ENCODE results near the gene PDE7B.

PDE7B gene

GRCh38 chr6:135895231-135895911 is 43.9 kb downstream of the PDE7B start:
- no peak for DNase-seq

- DNase-seq = no peak
These were observed 45.6 kb downstream of the PDE7B start for GRCh38 chr6:135897087-135897486.

DNA sequence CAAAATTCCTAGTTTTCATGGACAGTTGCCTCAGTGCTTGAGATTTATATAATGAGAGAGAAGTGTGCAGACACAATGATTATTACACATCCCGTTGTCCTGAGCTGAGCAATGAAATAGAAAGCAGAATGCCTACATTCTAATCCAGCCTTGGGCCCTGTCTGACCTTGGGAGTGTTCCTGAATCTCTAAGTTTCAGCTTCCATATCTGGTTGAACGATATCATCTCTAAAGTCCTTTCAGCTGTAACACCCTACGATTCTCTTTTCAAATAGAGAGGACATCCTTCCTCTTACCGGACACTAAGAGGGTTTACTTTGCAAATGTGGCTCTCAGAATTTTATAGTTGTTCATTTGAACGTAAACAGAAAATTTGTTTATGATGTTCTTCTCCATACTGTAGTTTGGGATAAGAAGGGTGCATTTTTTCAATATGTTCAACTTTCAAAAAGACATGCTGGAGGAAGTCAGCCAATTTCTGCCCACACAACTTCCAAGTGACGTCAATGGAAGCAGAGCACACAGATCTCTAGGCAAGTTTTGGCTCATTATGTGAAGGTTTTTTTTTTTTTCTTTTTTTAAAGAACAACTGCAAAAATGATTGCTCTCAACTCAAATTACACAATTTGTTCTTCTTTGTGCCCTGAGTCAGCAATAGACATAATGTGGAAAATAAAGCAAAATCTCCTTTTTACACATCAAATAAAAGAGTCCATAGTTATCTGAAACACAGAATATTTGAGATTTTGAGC is 50.4 kb downstream of the PDE7B start:
- DNase-seq = no peak

GRCh38 chr6:135902756-135903331 is 51.3 kb downstream of the PDE7B start:
- DNase-seq = no peak

GRCh38 chr6:135904666-135905065 is 53.2 kb downstream of the PDE7B start:
- no peak for DNase-seq

- no peak for DNase-seq
These were observed 54.3 kb downstream of the PDE7B start for GRCh38 chr6:135905604-135906300.

DNA sequence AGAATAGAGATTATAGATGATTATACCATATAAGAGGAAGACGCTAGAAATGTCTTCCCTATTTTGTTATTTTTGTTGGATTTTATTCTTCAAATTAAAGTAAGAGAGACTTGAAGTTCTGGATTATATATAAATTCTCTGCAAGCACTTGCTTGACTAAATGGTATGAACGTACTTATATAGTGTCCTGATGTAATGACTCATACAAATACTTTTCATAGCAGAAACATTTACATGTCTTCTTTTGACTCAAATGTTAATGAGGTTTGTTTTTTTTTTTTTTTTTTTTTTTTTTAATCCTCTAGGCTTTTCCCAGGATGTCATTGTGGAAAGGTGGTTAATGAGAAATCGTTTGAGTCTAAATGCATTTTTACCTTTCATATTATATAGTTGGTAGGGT is 55.0 kb downstream of the PDE7B start:
- no peak for DNase-seq

DNA sequence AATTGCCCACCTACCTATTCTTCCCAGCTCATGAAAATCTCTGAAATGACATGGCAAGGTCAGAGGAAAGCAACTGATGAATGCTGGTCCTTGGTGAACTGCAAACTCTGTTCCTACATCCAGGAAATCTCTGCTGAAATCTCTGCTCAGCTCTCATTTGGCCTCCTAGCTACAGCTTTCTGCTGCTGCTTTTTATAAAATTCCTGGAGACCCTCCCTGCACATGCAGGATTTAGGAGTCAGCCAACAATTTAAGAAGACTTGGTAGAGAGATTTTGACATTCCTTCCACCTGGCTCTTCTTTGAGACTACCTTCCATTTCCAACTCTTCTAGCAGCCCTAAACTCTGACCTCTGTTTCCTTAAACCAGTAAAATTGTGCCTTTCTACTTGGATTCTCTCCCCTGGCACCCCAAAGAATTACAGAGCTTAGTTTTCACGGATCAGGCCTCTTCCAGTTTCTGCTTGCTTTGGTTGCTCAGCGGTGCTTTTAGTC is 55.5 kb downstream of the PDE7B start:
- no peak for DNase-seq

- peak; percentile 61 to 75 for DNase-seq
These were observed 58.4 kb downstream of the PDE7B start for GRCh38 chr6:135909737-135910387.

- no peak for DNase-seq
These were observed 59.5 kb downstream of the PDE7B start for GRCh38 chr6:135910790-135911618.

- DNase-seq = no peak
These were observed 62.3 kb downstream of the PDE7B start for GRCh38 chr6:135913785-135914184.

GRCh38 chr6:135919026-135919425 is 67.5 kb downstream of the PDE7B start:
- DNase-seq = no peak

- DNase-seq = no peak
These were observed 69.2 kb downstream of the PDE7B start for GRCh38 chr6:135920689-135921088.

- DNase-seq = no peak
These were observed 69.7 kb downstream of the PDE7B start for GRCh38 chr6:135921188-135921587.

DNA sequence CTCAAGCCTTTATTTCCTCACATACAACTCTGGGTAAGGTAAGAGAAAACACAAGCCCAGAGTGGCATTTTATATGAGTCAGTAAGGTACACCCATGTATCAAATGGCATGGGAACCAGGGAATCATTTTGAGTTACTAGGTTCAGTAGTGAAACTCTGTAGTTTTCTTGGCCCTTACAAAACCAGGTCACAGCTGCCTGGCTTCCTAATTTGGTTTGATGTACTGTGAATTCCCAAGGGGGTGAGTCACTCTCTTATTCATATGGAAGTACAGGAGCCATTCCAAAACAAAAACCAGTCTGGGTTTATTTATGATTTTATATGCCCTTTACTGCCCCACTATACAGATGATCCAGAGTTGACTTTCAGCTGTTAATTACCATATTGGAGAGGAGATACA is 70.7 kb downstream of the PDE7B start:
- no peak for DNase-seq

- DNase-seq = no peak
These were observed 71.2 kb downstream of the PDE7B start for GRCh38 chr6:135922746-135923145.

- DNase-seq = no peak
These were observed 81.2 kb downstream of the PDE7B start for GRCh38 chr6:135932651-135933050.

DNA sequence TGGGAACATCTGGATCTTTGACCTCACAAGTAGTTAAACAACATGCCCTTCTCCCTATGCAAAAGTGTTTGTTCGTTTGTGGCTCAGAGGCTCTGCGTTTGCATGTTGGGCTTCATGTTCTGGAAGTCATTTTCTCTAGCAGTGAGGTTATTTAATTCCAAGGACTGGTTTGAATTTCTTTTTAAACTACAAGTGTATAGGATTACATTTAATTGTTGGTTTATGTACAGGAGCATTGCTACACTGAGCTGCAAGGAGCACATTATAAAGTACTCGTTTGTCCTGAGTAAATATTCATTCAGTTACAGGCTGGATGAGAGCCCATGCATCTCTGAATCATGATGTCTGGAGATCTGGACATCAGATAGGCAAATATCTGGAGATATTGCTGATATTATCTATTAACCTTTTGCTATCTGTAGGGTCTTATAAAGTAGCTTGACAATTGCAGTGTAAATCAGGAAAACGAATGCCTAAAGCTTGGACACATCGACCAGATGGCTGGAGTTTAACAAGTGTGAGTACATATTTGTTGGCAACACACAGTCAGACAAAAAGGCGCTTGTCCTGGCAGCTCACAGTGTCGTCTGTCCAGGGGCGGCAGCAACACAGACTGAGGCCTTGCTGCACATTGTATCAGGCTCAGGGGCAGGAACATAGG is 84.6 kb downstream of the PDE7B start:
- DNase-seq = no peak

- DNase-seq = no peak
These were observed 85.1 kb downstream of the PDE7B start for GRCh38 chr6:135936606-135937005.

DNA sequence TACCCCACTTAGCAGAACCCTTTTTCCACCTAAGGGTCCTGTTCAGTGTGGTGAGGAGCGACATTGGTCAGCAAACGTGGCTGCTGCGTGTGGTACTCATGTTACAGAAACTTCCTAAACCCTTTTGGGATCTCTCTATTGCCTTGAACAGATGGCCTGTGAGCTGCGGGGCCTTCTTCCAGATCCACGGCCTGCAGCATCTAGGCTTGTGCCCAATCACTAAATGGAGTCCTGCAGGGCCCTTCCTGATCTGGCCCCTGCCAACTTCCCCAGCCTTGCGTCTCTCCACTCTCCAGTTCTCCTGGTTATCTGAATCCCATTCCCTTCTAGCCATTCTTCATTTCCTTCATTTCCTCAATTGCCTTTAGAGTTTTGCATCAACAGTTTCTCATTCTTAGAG is 85.6 kb downstream of the PDE7B start:
- DNase-seq = no peak

GRCh38 chr6:135938576-135939207 is 87.2 kb downstream of the PDE7B start:
- no peak for DNase-seq

Measured in CD4-positive, alpha-beta T cell treated with Interleukin-4 for 1 hour (primary cell).